ENCODE data around the gene IQSEC1. TPM values are rescaled to one million over a fixed set of nuclear protein-coding genes. Genes with fewer than 3 reads are reported as not detected.

The IQSEC1 gene
- total RNA-seq, 1 experiment from 2014 or later: 9.7 TPM

DNA sequence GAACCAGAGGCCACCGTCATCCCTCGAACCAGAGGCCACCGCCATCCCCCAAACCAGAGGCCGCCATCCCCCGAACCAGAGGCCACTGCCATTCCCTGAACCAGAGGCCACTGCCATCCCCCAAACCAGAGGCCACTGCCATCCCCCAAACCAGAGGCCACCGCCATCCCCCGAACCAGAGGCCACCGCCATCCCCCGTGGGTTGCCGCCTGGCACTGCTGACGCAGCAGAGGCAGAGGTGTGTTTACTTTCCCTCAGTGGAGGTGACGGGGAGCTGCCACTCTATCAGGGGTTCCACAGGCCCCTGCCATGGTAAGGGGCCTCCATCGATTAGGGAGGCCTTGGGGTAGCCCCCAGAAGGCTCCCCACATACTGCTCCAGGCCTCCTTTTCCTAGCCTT, 1.5 kb downstream of the IQSEC1 start:
- no peak for DNase-seq (ENCODE audit: extremely low read depth, low read depth)

GRCh38 chr3:13070391-13071070, 2.7 kb downstream of the IQSEC1 start:
- DNase-seq (ENCODE audit: extremely low read depth, low read depth): no peak

GRCh38 chr3:13069495-13069894, 3.7 kb downstream of the IQSEC1 start:
- no peak for DNase-seq (ENCODE audit: extremely low read depth, low read depth)

DNA sequence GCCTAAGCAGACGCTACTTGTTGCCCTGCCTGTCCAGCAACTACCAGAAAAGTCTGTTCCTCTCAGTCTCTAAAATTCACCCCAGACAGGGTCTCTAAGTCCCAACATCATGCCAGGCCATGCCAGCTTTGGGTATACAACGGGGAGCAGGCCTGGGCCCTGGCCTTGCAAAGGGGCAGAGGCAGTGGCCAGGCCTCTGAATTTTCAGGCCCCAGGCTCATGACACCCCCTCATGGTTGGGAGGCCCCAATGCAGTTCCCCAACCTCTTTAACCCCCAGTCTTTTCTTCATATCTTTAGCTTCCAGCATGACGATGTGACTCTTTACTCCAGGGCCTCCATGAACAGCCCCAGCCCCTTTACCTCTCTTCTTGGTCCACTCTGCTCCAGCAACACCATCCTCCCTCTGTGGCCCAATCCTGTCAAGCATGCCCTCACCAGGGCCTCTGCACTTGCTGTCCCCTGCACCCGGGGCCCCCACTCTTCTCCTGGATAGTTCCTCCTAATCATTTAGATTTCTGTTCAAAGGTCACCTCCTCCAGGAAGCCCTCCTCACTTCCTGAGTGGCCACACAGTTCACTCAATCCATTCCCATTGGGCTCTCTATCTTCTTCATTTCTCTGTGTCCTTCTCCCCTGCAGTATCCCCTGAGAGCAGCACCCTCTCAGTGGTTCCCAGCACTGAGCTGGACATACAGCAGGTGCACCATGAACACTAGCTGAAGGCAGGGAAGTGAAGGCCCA, 4.8 kb downstream of the IQSEC1 start:
- DNase-seq (ENCODE audit: extremely low read depth, low read depth): no peak

DNA sequence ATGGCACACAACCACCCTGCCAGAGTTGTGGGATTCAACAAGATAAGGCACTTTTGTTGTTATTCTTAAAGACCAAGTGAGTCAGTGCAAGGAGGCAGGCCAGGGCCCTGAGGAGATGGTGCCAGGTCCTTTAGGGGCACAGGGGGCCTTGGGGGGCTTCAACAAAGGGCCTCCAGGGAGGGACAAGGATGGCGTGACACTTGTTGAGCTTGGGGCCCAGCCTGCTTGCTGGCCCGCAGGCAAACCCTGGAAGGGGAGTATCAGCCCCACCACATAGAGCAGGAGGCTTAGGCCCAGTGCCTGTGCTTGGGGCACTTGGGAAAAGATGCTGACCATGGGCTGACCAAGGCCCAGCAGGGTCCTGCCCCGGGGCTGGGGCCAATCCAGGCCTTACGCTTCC, 5.5 kb downstream of the IQSEC1 start:
- no peak for DNase-seq (ENCODE audit: extremely low read depth, low read depth)

- no peak for DNase-seq (ENCODE audit: extremely low read depth, low read depth)
These were observed 6.4 kb downstream of the IQSEC1 start for GRCh38 chr3:13066834-13067233.

GRCh38 chr3:13066236-13066635, 7.0 kb downstream of the IQSEC1 start:
- no peak for DNase-seq (ENCODE audit: extremely low read depth, low read depth)

GRCh38 chr3:13065727-13066126, 7.5 kb downstream of the IQSEC1 start:
- no peak for DNase-seq (ENCODE audit: extremely low read depth, low read depth)

- no peak for DNase-seq (ENCODE audit: extremely low read depth, low read depth)
These were observed 8.3 kb downstream of the IQSEC1 start for GRCh38 chr3:13064964-13065363.

- no peak for DNase-seq (ENCODE audit: extremely low read depth, low read depth)
These were observed 8.9 kb downstream of the IQSEC1 start for GRCh38 chr3:13064159-13064868.

DNA sequence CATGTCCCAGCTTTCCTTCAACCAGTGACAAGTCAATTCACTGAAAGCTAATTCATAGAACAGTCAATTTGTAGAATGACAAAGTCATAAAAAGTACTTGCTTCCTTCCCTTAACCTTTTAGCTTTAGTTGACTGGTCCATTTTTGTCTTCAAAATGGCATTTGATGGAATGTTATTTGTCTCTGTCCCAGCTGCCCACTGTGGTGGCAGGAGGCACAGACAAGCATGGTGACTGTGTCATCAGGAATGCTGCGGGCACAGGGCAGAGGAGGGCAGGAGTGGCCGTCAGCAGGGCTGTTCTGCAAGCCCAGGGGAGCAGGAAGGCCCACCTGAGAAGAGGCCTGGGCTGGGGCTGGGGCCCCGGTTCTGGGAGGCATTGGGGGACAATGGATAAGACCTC, 10.0 kb downstream of the IQSEC1 start:
- DNase-seq (ENCODE audit: extremely low read depth, low read depth): no peak

GRCh38 chr3:13062647-13063046, 10.6 kb downstream of the IQSEC1 start:
- no peak for DNase-seq (ENCODE audit: extremely low read depth, low read depth)

DNA sequence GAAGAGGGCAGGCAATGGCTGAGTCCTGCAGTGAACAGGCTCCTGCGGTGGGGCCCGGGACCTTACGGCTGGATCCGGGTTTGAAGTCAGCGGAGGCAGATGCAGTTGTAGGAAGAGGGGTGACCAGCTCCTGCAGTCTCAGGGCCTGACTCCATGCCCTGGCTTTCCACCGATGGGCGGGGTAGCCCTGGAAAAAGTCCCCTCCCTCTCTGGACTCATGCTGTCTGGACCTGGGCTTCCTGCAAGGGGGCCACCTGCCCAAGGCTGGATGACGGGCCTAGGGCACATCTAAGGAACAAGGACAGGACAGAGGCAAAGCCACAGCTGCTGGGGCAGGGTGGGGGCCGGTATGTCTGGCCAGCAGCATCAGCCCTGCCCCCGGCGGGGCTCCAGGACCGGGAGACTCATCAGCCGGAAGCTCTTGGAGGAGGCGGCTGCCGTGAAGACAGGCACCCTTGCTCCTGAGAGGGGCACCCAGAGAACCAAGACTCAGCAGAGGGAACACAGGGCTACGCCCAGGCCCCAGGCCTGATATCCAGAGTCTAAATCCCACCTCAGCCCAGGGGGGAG, 12.8 kb downstream of the IQSEC1 start:
- no peak for DNase-seq (ENCODE audit: extremely low read depth, low read depth)

GRCh38 chr3:13058346-13059120, 14.7 kb downstream of the IQSEC1 start:
- no peak for DNase-seq (ENCODE audit: extremely low read depth, low read depth)

GRCh38 chr3:13057282-13058040, 15.8 kb downstream of the IQSEC1 start:
- no peak for DNase-seq (ENCODE audit: extremely low read depth, low read depth)

DNA sequence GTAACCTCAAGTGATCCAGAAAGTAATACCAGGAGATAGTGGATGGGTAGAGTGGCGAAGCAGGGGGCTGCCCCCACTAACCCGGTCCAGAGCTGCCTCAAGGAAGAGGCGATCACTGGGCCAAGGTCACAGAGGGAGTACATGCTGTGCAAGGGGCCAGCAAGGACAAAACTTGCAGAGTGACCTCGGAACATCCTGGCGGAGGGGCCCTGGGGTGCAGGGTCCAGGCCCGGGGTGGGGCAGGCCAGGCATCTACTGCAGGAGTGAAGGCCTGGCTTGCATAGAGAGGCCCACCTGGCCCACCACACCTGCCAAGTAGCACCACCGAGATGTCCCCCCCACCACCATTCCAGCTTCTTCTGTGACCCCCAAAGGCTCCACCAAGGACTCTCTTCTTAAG, 17.6 kb downstream of the IQSEC1 start:
- DNase-seq (ENCODE audit: extremely low read depth, low read depth): no peak

DNA sequence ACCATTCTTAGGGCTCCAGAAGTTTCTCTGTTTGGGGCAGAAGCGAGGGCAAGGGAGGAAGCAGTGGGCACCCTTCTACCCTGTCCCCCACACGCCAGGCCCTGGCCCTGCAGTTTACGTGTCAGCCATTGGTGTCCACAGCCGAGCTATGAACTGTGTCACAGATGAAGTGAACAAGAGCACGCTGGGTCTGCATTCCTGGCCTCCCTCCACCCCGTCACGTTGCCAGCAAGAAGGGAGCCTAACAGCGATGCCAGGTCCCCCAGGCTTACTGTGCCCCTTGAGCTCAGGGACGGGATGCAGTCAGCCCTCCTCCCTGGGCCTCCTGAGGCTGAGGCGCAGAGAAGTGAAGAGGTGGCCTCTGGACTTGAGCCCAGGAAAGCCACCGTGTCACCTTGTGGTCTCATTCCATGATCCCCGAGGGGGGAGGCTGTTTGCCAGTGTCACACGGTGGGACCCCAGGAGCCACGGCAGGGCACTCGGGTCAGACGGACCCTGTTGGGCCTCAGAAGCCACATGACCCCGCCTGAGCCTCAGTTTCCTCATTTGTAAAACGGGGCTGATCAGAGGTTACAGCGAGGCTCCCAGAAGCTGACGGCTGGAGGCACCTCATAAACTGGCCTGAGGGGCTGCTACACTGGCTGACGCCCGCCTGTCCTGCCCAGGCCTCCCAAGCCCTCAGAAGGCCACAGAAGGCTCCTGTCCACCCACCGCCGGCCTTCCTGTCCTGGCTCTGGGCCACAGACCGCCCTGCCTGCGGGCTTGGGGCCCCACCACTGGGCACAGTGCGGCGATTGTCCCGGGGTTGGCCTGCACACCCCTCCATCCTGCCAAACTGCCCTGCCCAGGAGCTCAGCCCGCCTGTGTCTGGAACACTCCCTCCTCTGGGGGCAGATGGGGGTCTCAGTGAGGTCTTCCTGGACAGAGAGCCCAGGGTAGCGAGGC, 18.6 kb downstream of the IQSEC1 start:
- no peak for DNase-seq (ENCODE audit: extremely low read depth, low read depth)

GRCh38 chr3:13053893-13054292, 19.3 kb downstream of the IQSEC1 start:
- no peak for DNase-seq (ENCODE audit: extremely low read depth, low read depth)

- DNase-seq (ENCODE audit: extremely low read depth, low read depth): no peak
These were observed 19.8 kb downstream of the IQSEC1 start for GRCh38 chr3:13053420-13053819.
